HEK293T (cell line): ENCODE data around the gene TCF12.

Source experiments
- CTCF ChIA-PET: fragments of 350-600 bp; formaldehyde crosslinking; extraction: SDS; loops from one replicate; lab custom pipeline; 2021; ENCODE audit warnings: antibody characterized with exemption, inconsistent platforms; lab: Yijun Ruan, JAX
- POLR2A ChIA-PET: fragments of 350-600 bp; formaldehyde crosslinking; extraction: SDS; loops from one replicate; lab custom pipeline; 2020; ENCODE audit warnings: antibody characterized with exemption, inconsistent platforms; lab: Yijun Ruan, JAX
- DNase-seq: peaks from one replicate; pipeline ENCODE4 v3.0.0; 2012; ENCODE audit warnings: mixed read lengths; ENCODE audit errors: extremely low spot score
- ARNT ChIP-seq: fragments of 450-650 bp; IDR thresholded peaks from 2 replicates; pipeline ENCODE4 v1.6.1; 2017; ENCODE audit warnings: mild to moderate bottlenecking
- BHLHE40 ChIP-seq: fragments of 450-650 bp; IDR thresholded peaks from 2 replicates; pipeline ENCODE4 v1.6.1; 2016; ENCODE audit warnings: mild to moderate bottlenecking, moderate library complexity, borderline replicate concordance
- CTBP1 ChIP-seq: fragments of 450-650 bp; IDR thresholded peaks from 2 replicates; pipeline ENCODE4 v1.6.1; 2016; ENCODE audit warnings: borderline replicate concordance
- ELF4 ChIP-seq: fragments of 450-650 bp; IDR thresholded peaks from 2 replicates; pipeline ENCODE4 v1.6.1; 2017; ENCODE audit warnings: antibody characterized with exemption
- FOXA1 ChIP-seq: fragments of 450-650 bp; IDR thresholded peaks from 2 replicates; pipeline ENCODE4 v1.6.1; 2016; ENCODE audit warnings: mild to moderate bottlenecking
- FOXK2 ChIP-seq: fragments of 450-650 bp; IDR thresholded peaks from 2 replicates; pipeline ENCODE4 v1.6.1; 2016; ENCODE audit warnings: mild to moderate bottlenecking
- FOXM1 ChIP-seq: fragments of 450-650 bp; IDR thresholded peaks from 2 replicates; pipeline ENCODE4 v1.6.1; 2017; ENCODE audit warnings: mild to moderate bottlenecking, borderline replicate concordance
- HDGF ChIP-seq: fragments of 450-650 bp; IDR thresholded peaks from 2 replicates; pipeline ENCODE4 v1.6.1; 2017; ENCODE audit warnings: antibody characterized with exemption, borderline replicate concordance
- L3MBTL2 ChIP-seq: fragments of 450-650 bp; conservative IDR thresholded peaks from 2 replicates; pipeline ENCODE4 v1.6.1; 2016; ENCODE audit warnings: mild to moderate bottlenecking
- LEF1 ChIP-seq: fragments of 450-650 bp; IDR thresholded peaks from 2 replicates; pipeline ENCODE4 v1.6.1; 2017; ENCODE audit warnings: mild to moderate bottlenecking, borderline replicate concordance
- NFRKB ChIP-seq: fragments of 450-650 bp; IDR thresholded peaks from 2 replicates; pipeline ENCODE4 v1.6.1; 2016; ENCODE audit warnings: mild to moderate bottlenecking, moderate library complexity
- SP1 ChIP-seq: fragments of 450-650 bp; IDR thresholded peaks from 2 replicates; pipeline ENCODE4 v1.6.1; 2017
- SUZ12 ChIP-seq: fragments of 450-650 bp; IDR thresholded peaks from 2 replicates; pipeline ENCODE4 v1.6.1; 2016; ENCODE audit warnings: mild to moderate bottlenecking
- TARDBP ChIP-seq: fragments of 450-650 bp; IDR thresholded peaks from 2 replicates; pipeline ENCODE4 v1.6.1; 2016
- ZNF384 ChIP-seq: fragments of 450-650 bp; IDR thresholded peaks from 2 replicates; pipeline ENCODE4 v1.6.1; 2016
- TF ChIP-seq, protein P1 (sequence below): fragments of 450-650 bp; IDR thresholded peaks from 2 replicates; pipeline ENCODE4 v1.6.1; 2016

The TCF12 gene

DNA sequence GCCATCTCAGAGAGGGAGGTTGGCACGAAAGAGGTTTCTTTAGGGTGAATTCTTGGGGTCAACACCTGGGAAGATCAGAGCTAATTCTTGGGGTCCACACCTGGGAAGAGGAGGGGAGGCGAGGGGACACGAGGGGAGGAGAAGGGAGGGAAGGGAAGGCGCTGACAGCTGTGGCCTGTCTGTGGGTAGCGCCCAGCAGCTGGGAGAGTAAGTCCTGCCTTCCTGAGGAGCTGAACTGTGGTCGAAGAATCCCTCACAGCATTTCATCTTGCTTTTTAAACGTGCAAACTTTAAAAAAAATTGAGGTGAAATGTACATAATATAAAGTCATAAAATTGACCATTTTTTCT is 394.7 kb downstream of the TCF12 start:
- POLR2A ChIA-PET, result no interaction called here
- no peak for DNase-seq
- TF ChIP-seq FOXM1, result no peak
- no peak for TF ChIP-seq CTBP1
- TF ChIP-seq SUZ12, result no peak
- TF ChIP-seq SP1, result no peak
- no peak for TF ChIP-seq BHLHE40
- no peak for TF ChIP-seq ARNT
- TF ChIP-seq, protein P1, sequence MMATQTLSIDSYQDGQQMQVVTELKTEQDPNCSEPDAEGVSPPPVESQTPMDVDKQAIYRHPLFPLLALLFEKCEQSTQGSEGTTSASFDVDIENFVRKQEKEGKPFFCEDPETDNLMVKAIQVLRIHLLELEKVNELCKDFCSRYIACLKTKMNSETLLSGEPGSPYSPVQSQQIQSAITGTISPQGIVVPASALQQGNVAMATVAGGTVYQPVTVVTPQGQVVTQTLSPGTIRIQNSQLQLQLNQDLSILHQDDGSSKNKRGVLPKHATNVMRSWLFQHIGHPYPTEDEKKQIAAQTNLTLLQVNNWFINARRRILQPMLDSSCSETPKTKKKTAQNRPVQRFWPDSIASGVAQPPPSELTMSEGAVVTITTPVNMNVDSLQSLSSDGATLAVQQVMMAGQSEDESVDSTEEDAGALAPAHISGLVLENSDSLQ, result no peak
- TF ChIP-seq FOXA1, result no peak
- TF ChIP-seq L3MBTL2, result no peak
- no peak for TF ChIP-seq HDGF
- no peak for TF ChIP-seq NFRKB
- no peak for TF ChIP-seq LEF1
- no peak for TF ChIP-seq TARDBP
- no peak for TF ChIP-seq ZNF384
- no peak for TF ChIP-seq FOXK2
- no peak for TF ChIP-seq ELF4
- CTCF ChIA-PET, result no interaction called here

DNA sequence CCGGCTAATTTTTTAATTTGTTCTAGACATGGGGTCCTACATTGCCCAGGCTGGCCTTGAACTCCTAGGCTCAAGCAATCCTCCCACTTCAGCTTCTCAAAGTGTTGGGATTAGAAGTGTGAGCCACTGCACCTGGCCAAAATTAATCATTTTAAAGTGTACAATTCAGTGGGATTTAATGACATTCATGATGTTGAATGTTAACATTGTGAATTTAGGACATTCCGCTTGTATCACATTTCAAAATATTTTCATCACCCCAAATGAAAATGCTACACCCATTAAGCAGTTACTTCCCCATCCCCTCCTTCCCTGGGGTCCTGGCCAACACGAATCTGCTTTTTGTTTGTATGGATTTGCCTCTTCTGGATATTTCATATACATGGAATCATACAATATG is 395.8 kb downstream of the TCF12 start:
- ChIA-PET POLR2A (no interaction called here), CTCF (no interaction called here)
- DNase-seq, result no peak
- TF ChIP-seq FOXA1, result no peak
- no peak for TF ChIP-seq CTBP1
- no peak for TF ChIP-seq L3MBTL2
- TF ChIP-seq ZNF384, result no peak
- TF ChIP-seq ELF4, result no peak
- no peak for TF ChIP-seq BHLHE40
- no peak for TF ChIP-seq FOXK2
- no peak for TF ChIP-seq SUZ12
- TF ChIP-seq SP1, result no peak
- no peak for TF ChIP-seq FOXM1
- no peak for TF ChIP-seq NFRKB
- no peak for TF ChIP-seq TARDBP
- no peak for TF ChIP-seq ARNT
- TF ChIP-seq, protein P1, result no peak
- TF ChIP-seq HDGF, result no peak
- no peak for TF ChIP-seq LEF1

DNA sequence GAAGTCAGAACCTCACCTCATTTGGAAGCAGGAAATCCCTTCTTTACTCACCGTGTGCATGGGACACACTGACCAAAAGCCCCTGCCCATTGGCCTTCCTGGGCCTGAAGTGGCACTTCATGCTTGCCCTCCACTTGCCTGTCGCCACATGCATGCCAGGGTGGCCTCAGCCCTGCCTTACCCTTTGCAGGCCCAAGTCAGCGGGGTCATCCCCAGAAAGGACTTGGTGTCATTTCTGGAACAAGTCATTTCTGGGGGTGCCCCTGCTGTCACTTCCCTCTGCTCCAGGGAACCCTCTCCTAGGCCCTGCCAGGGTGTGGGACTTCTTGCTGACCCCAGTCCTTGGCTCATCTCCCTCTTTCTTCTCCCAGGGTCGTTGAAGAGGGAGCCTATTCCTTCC is 398.0 kb downstream of the TCF12 start:
- no peak for DNase-seq
- no peak for TF ChIP-seq HDGF
- ChIA-PET POLR2A (no interaction called here), CTCF (no interaction called here)

DNA sequence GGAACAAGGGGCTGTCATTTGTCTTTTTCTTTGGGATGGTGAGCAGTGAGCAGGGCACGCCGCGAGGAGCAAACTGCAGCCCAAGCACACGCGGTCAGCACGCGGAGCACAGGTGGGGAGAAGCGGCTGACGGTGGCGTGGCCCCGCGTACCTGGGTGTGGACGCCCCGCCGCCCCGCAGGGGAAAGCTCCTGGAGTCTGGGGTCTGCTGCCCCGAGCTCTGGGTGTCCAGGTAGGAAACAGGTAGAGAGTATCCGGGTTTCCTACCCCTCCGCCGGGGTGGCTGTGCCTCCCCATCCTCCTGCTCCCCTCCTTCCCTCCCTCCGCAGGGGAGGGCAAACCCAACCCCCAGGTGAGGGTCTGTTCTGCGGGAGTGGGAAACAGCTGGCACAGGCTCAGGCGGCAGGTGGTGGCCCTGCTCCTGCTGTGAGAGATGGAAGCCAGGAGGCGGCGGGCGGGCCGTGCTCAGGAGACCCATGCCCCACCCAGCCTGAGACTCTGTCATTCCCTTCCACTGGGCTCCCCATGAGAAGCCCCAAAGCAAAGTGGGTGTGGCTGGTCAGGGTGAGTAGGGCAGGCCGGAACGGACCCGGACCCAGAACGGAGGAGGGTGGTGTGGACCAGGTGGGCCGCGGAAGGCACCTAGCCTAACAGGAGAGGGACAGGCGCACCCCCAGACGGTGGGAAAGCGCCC is 400.9 kb downstream of the TCF12 start:
- TF ChIP-seq ZNF384 (no peak), FOXA1 (no peak), BHLHE40 (no peak), SP1 (no peak), SUZ12 (no peak), FOXK2 (no peak), TARDBP (no peak), LEF1 (no peak), FOXM1 (no peak), ARNT (no peak), HDGF (no peak), ELF4 (no peak), CTBP1 (no peak), L3MBTL2 (no peak), NFRKB (no peak)
- TF ChIP-seq, protein P1, result no peak
- ChIA-PET CTCF (no interaction called here), POLR2A (no interaction called here)
- no peak for DNase-seq

DNA sequence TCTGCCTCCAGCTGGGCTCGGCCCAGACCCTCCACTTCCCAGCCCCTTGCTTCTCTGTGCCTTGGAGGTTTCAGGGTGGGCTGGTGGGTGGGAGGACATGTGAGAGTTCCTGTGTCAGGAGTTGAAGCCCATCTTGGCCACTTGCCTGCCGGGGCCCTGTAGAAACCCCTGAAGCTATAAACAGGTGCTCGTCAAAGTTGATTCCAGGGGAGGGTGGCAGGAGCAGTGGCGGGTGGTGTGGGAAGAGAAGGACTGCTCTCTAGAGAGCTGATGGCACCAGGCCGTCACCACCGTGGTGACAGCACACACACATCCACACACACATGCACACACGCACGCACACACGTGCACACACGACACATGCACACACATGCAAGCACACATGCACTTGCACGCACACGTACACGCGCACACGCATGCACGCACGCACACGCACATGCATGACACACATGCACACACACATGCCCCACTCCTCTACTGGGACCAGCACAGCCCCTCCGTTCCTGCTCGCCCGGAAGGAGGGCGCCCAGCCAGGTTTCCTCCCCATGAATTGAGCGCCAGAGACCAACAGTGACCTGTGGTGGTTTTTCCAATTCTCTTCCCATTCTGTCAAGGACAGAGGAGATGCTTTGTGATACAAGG is 401.6 kb downstream of the TCF12 start:
- no peak for TF ChIP-seq CTBP1
- TF ChIP-seq ARNT, result no peak
- TF ChIP-seq ELF4, result no peak
- no peak for TF ChIP-seq FOXA1
- TF ChIP-seq, protein P1, result no peak
- no peak for TF ChIP-seq TARDBP
- TF ChIP-seq HDGF, result no peak
- no peak for TF ChIP-seq NFRKB
- POLR2A ChIA-PET, result no interaction called here
- CTCF ChIA-PET, result no interaction called here
- no peak for DNase-seq
